ENCODE data around the gene FBXO9. TPM values are rescaled to one million over a fixed set of nuclear protein-coding genes. Genes with fewer than 3 reads are reported as not detected.

FBXO9 gene
- total RNA-seq, 1 experiment from 2014 or later, result 68.4 TPM

- Histone ChIP-seq H3K9ac (ENCODE audit: extremely low read depth, insufficient read length, low read length) (no peak overlapping the region), H2AK5ac (ENCODE audit: insufficient read length, low read length) (no peak overlapping the region), H2AFZ (ENCODE audit: low read length) (no peak overlapping the region), H3K23ac (ENCODE audit: insufficient read length, low read depth, low read length) (no peak overlapping the region), H3K79me1 (ENCODE audit: insufficient read depth, low read depth, low read length, poor library complexity, severe bottlenecking) (no peaks in the 10 kb centered on the region), H4K5ac (ENCODE audit: insufficient read length, low read depth, low read length) (no peak overlapping the region), H2BK20ac (ENCODE audit: low read depth, low read length, poor library complexity, severe bottlenecking) (no peak overlapping the region), H2BK5ac (ENCODE audit: insufficient read length, low read length) (no peak overlapping the region), H3K4me2 (ENCODE audit: insufficient read depth, insufficient read length, low read length) (no peak overlapping the region), H3K56ac (ENCODE audit: insufficient read length, low read depth, low read length) (no peak overlapping the region), H2BK120ac (ENCODE audit: low read depth, low read length, poor library complexity, severe bottlenecking) (no peak overlapping the region), H2BK15ac (ENCODE audit: low read depth, low read length) (no peak overlapping the region), H2BK12ac (ENCODE audit: insufficient read length, low read depth, low read length) (no peak overlapping the region), H4K8ac (replicated peaks; ENCODE audit: insufficient read length, low read depth, low read length) (no peak overlapping the region), H3K27me3 (ENCODE audit: insufficient read depth, low read length) (no peaks in the 10 kb centered on the region), H3K14ac (ENCODE audit: insufficient read depth, low read length) (no peak overlapping the region), H3K23me2 (ENCODE audit: insufficient read length, low read depth, low read length, poor library complexity, severe bottlenecking) (no peaks in the 10 kb centered on the region), H3K4ac (ENCODE audit: low read depth, low read length) (no peak overlapping the region), H3K79me2 (ENCODE audit: insufficient read depth, low read length) (no peaks in the 10 kb centered on the region), H3K18ac (ENCODE audit: insufficient read length, low read depth, low read length) (no peak overlapping the region), H3K9me3 (ENCODE audit: control insufficient read depth, low read depth, low read length) (no peaks in the 10 kb centered on the region), H3T11ph (ENCODE audit: low read length) (no peak overlapping the region), H3K4me1 (ENCODE audit: insufficient read depth, low read length) (peaks cover 4% of the 10 kb centered on the region; the same call in 1 of the 2 replicates), H3K27ac (ENCODE audit: insufficient read length, low read depth, low read length) (no peak overlapping the region), H4K20me1 (ENCODE audit: control insufficient read depth, insufficient read depth, insufficient read length) (no peaks in the 10 kb centered on the region), H4K91ac (ENCODE audit: insufficient read length, low read depth, low read length) (no peak overlapping the region)
- H3K36me3 Mint-ChIP-seq (ENCODE audit: insufficient read depth in 1 of 3, low read depth in 3 of 3), result no peaks in the 10 kb centered on the region; a peak in 1 of 7 replicates
- H3K4me1 Mint-ChIP-seq, result peaks cover 28 to 29% of the 10 kb centered on the region in 2 experiments
- no CpG with 5 or more reads among the region's 2 CpGs for WGBS (ENCODE audit: extremely low coverage, insufficient read length, low lambda C conversion rate)
- H3K9me3 Mint-ChIP-seq, result peaks cover 2 to 3% of the 10 kb centered on the region in 2 experiments; a peak in 2 of 5 replicates
- TF ChIP-seq CTCF (conservative IDR thresholded peaks at IDR 0.05), result no peak
- H3K27ac Mint-ChIP-seq, result no peak overlapping the region
- H3K27me3 Mint-ChIP-seq (ENCODE audit: low read depth), result peaks cover 3% of the 10 kb centered on the region; the same call in 1 of the 2 replicates
- H3K4me3 Mint-ChIP-seq, result no peak overlapping the region
- no peak for DNase-seq
Observed at GRCh38 chr6:53115741-53116140, 50.5 kb downstream of the FBXO9 start.
